GM21528 (cell line): ENCODE measurements around the gene MMP26.

Experiments
- ATAC-seq: cut with Tn5 transposase; IDR thresholded peaks from one replicate; pipeline ENCODE4 v1.9.1; 2021; ENCODE audit warnings: mild to moderate bottlenecking, moderate library complexity; ENCODE audit not compliant: unreplicated experiment, low FRiP score

The MMP26 gene

GRCh38 chr11:4704054-4704789 lies at the start of gene MMP26:
TSS of gene MMP26 (plus strand) at chr11:4704784.
- ATAC-seq: peak; percentile 58

DNA sequence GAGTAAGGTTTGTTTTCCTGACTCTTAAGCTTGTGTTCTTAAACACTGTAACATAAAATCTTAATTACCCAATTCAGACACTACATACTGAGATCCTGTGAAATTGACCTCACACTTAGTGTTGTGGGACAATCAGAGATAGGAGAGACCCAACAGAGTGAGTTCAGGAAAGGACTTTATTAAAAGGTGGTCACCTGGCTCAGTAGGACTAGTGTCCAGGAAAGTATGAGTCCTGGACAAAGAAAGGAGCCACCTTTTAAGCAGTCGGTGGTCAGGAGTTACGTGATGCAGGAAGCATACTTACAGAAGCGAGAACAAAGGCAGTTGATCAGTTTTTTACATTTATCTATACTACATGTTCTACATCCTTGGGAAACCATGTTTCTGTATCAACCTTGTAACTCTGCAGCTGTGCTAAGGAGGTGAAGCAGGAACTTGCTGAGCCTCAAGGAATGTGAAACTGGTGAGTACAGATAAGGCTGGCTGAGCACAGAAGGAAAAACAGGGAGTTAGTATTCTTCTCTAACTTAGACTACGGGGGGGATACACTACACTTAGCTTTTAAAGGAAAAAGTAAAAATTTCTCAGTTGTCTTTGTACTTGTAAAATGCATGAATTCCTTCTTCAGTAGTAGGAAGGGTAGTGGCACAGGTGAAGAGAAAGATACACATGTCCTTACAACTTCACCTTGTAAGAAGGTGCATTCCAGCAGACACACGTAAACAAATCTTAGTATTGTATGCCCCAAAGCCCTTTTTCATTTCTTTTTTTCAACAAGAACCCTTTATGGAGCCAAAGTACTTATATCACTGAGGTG lies 45.7 kb upstream of the MMP26 start:
- no peak for ATAC-seq

DNA sequence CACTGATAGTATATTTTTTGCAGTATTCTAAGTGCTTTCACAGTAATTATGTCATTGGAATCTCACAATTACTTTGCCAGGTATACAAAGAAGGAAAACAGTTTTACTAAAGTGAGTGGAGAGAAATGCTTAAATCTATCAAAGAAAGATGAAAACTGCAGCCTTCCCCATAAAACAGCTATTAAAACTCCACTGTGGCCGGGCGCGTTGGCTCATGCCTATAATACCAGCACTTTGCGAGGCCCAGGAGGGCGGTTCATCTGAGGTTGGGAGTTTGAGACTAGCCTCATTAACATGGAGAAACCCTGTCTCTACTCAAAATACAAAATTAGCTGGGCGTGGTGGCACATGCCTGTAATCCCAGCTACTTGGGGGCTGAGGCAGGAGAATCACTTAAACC lies 41.7 kb upstream of the MMP26 start:
- no peak for ATAC-seq

DNA sequence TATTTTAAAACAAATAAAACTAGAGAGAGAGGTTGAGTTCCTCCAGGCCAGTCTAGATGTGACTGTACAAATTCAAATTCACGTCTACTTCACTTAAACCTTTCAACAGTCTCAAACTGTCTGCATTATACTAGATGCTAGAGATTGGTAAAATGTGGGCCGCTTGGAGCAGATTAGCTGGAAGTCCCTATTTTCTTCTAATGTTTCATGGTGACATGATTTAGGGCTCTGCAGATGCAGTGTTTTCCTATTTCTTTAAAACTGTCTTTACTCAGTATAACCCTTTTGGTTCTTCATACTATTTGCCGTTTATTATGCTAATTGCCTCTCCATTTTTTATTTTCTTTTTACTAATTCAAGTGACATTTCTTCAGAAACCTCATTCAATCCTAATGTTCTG lies 40.4 kb upstream of the MMP26 start:
- no peak for ATAC-seq

DNA sequence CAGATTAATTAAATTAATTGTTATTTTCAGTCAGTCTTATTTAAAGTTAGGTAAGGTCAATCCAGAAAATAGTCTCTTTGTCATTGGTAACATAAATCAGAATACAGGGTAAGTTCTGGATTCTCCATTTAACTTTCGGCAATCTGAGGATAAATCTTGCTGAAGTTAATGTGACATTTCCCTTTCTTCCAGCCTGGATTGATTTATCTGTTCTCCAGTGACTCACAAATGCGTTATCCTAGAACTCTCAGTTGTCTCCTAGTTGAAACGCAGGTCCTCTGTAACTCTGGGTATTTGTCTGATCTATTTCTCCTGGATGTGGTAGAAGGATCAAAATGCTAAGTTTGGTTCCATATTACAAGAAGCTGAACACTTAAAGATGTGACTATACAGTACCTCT lies 39.8 kb upstream of the MMP26 start:
- ATAC-seq: no peak

DNA sequence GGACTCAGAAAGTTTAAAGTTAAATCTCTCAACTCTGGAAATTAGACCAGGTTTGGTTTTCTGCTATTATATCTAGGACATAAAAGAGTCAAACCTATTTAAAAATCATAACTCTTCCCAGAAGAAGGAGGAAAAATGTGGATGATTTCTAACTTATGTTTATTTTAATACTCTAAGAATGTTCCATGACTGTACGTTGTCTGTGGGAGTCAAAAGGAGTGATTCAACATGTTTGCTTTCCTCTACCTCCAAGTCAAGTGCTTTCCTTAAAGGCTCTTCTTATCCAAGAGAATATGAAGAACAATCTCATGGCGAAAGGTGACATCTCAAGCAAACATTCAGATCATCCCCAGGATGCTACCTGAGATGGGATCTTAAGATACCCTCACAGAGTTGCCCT lies 39.2 kb upstream of the MMP26 start:
- no peak for ATAC-seq

DNA sequence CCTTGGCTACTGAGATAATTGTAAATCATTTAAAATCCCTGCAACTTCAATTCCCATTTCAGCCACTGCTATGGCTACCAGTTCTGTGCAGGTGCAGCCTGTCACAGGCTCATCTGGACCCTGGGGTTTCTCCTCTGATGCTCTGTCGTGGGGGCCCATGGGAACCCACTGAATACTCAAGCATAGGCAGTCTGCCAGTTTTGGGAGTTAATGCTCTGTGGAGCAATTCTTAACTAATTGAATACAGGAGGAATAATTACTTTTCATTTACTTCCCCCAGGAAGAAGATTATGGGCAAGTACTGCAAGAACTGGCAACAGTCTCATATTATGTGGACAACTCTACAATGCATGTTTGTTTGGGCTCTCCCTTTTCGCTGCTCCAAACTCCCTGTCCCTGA lies 32.8 kb upstream of the MMP26 start:
- ATAC-seq: no peak

DNA sequence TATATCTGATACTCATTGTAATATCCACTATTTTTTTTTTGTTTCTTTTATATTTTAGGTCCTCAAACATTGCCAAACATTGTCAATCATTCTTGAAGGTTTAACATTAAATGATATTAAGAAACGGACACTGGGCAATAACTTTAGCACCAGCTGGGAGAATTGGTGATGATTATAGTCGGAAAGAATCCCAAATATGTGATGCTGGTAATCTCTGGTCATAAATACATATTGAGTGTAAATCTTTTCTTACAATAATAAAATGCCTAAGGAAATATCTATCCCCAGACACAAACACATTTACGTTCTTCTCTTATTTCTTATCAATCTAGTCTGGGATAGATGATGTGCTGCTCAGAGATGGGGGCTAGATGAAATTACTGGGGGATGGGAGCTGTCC lies 32.1 kb upstream of the MMP26 start:
- ATAC-seq: no peak

- no peak for ATAC-seq
These were observed 30.8 kb upstream of the MMP26 start for GRCh38 chr11:4673781-4674180.

DNA sequence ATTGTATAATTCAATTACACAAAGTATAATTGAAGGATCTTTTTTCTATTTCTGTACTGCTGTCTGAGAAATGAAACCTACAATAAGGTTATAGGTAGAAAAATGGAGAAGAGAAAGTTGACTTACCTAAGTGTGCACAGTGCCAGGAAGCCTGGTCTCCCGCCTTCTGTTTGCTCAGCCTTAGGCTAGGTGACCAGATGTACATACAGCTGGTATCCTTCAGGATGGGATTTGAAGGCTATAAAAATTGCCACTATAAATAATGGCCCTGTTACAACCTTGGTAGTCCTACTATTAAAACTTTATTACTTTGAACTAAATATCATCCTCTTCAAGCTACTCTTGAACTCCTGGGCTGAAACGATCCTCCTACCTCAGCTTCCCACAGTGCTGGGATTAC lies 26.6 kb upstream of the MMP26 start:
- no peak for ATAC-seq

- ATAC-seq: no peak
These were observed 24.2 kb upstream of the MMP26 start for GRCh38 chr11:4680341-4680740.

DNA sequence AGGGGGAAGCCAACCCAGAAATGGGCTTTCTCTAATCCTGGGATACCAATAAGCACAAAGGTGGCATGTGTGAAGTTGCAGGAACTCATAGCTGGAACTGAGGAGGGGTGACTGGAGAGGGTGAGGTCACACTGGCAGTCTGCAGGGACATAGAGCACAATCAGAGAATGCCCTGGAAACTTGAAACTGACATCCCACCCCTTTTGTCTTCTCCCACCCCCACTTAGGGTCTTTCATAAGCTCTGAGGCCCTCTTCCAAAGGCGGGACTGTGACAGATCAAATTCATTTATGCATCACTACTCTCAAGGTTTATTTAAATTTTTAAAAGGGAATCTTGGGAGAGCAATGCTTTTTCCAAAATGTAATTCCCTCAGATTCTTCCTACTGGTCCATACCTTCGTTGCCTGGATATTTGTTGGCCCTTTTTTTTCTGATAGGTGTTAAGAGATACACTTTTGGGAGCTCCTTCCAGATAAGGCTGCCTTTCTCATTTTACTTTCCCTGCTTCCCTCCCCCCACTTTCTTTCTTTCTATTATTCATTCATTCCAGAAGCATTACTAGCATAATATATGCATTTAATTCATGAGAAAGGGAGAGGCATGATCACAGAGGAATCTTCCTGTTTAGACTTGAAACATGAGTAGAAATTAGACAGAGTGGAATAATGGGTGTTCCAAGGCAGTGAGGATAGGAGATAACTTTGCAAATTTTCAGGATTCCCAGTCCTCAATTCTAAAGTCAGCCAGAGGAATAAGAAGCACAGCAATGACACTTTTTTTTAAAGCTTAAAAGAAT lies 21.8 kb upstream of the MMP26 start:
- ATAC-seq: no peak

GRCh38 chr11:4684631-4685285 lies 19.8 kb upstream of the MMP26 start:
- no peak for ATAC-seq

DNA sequence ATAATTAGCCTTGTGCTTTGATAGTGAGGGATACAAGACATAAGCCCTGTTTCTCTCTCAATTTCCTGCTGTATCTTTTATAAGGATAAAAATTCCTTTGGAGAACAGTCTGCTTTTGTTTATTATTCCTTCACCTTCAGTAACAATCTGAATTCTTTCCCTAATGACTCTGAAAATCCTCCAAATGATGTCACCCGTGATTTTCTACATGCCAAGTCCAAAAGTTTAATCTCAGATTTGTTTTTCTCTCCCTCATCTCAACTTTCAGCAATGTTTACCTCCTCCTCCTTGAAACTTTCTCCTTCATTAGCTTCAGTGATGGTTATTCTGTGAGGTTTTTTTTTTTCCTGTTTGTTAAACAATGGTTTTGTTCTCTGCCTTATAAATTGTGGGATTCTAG lies 9.1 kb upstream of the MMP26 start:
- ATAC-seq: no peak

- ATAC-seq: no peak
These were observed 7.0 kb upstream of the MMP26 start, which contains the start of gene OR51E2 for GRCh38 chr11:4697585-4697984. TSS of gene OR51E2 (minus strand) at chr11:4697853. CDS start at chr11:4682711, 15,142 bp downstream.

DNA sequence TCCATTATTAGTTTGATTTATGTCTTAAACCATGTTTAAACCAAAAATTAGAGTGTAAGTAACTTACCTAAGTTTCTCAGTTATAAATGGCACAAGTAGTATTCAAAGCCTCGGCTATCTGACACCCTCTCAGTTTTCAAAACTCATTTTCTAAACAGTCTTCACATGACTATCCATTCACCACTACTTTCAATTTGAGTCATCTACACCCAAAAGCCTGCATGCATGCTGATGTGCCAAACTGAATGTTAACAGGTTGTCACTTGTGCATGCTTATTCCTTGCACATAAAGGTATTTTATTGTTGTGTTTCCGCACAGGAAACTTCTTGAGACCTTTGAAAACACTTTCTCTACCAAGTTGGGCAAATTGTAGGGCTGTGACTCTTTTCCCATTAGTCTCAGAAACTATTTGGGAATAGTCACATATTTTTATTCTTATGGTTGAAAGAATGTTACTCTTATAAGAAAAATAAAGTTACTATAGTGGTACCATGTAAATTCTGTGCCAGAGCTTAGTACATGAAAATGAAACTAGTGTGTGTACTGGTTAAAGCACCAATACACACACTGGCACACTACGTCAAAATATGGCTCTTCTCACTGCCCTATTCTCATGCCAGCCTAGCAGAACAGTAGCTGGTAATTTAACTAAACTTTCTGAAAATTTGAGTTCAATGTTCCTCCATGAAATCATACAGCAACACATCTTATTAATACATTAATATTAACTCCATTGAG lies 4.7 kb upstream of the MMP26 start:
- peak; percentile 95 for ATAC-seq

DNA sequence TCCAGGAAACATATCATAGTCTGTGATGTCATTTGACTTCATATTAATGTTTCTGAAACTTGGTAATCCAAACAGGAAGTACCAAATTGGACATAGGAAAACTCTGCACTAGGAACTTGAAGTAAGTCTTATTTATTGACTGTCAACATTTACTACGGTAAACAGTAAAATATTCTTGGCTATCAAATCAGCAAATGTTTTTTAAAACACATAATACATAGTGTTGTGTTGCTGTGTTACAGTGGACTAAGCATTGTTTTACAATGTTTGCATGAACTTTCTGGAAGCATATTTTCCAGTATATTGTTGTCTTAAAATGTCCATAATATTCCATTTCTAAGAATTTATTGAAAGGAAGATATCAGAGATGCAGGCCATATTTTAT lies 4.2 kb upstream of the MMP26 start:
- ATAC-seq: no peak

GRCh38 chr11:4704790-4705334 lies 278 bp downstream of the MMP26 start:
- ATAC-seq: no peak

- no peak for ATAC-seq
These were observed 8.7 kb downstream of the MMP26 start for GRCh38 chr11:4713241-4713640.

GRCh38 chr11:4714300-4714699 lies 9.7 kb downstream of the MMP26 start:
- no peak for ATAC-seq
